ENCODE results near the gene GDPD2. TPM values are rescaled to one million over a fixed set of nuclear protein-coding genes. Genes with fewer than 3 reads are reported as not detected.
A peak's percentile ranks its signal among the peaks of the same experiment; 100 is the strongest.

GDPD2 gene
- total RNA-seq, 1 donor from 2014 or later = 1.5 TPM

DNA sequence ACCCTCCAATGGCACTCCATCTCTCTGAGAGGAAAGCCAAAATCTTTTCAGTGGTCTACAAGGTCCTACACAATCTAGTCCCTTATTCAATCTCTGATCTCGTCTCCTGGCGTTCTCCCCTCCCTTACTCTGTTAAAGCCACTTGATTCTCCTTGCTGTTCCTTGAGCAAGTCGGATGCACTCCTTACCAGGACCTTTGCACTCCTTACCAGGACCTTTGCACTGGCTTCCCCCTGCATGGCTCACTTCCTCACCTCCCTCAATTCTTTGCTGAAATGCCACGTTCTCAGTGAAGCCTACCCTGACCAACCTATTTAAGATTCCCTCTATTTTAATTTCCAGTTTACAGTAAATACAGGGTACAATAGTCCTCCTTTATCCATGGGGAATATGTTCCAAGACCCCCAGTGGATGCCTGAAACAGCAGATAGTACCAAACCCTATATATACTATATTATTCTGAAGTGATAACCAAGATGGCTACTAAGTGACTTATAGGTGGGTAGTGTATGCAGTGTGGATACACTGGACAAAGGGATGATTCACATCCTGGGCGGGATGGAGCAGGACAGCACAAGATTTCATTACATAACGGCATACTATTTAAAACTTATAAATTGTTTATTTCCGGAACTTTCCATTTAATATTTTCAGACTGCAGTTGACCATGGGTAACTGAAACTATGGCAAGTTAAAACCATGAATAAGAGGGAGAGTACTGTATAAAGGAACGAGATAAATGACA is 15.0 kb downstream of the GDPD2 start:
- no peak for DNase-seq

DNA sequence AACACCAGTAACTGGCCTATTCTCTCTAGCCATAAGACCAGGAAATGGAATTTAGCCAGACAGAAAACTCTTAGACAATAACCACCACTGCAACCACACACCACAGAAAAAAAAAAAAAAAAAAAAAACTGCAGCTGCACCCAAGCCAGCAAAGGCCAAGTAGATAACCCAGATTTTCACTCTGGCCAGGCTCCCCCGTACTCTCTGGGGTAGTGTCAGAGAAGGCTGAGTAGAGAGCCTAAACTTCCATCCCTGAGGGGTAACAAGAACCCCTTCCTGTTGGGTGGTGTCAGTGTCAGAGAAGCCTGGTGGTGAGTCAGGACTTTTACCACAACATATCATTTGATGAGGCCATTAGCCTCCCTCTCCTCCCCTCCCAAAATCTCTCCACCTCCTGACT is 15.9 kb downstream of the GDPD2 start:
- no peak for DNase-seq

DNA sequence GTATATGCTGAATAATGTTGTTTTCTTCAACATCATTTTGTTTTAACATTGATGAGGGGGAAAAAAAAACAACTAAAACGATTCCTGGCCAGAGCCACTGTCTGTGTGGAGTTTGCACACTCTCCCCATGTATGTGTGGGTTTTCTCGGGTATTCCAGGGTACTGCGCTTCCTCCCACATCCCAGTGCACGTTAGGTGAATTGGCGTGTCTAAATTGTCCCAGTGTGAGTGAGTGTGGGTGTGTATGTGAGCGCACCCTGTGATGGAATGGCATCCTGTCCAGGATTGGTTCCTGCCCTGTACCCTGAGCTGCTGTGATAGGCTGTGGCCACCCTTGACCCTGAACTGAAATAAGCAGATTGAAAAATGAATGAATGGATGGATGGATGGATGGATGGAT is 19.1 kb downstream of the GDPD2 start:
- DNase-seq = no peak

DNA sequence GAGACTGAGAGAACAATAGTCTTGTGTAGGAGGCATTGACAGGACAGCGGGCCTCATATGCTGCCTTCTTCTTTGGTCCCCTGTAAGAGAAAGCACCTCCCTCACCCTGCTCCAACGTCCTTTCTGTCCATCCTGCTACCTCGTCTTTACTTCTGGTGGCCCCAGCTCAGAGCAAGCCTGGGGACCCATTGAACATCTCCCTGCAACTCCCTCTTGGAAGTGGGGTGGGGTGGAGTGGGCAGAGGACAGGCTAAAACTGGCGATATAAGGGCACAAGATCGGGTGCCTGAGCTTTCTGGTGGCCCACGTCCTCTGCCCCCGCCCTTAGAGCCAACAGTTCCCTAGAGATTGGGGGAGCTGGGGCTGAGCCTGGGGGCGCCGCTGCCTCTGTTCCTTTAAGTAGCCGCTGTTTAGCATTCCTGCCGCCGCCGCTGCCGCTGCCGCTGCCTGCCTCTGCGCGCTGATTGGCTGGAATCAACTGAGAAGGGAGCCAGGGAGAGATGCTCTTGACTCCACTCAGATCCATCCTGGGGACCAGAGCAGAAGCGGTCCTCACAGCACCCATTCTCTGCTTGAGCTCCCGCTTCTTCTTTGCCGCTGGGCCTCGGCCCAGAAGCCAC is 21.3 kb downstream of the GDPD2 start, which contains the start of gene DLG3:
Gene DLG3, plus strand, starts transcription at position 510 of the 620 bp plus-strand sequence. CDS start 367 bp downstream, outside the sequence.
- DNase-seq = peak; percentile 29

DNA sequence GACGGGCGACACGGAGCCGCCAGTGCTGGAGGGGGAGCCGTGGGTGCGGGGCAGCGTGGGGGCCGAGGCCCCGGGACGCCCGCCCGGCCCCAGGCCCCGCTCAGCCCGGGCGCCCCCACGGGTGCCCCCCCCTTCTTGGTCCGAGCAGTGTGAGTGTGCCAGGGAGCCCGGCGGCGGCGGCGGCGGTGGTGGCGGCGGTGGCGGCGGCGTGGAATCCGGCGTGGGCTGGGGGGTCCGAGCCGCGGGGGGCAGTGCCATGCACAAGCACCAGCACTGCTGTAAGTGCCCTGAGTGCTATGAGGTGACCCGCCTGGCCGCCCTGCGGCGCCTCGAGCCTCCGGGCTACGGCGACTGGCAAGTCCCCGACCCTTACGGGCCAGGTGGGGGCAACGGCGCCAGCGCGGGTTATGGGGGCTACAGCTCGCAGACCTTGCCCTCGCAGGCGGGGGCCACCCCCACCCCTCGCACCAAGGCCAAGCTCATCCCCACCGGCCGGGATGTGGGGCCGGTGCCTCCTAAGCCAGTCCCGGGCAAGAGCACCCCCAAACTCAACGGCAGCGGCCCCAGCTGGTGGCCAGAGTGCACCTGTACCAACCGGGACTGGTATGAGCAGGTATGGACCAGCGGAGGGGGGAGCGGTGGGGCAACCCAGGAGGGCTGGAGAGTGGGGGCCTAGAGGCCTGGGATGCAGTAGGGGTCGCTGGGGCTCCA is 22.0 kb downstream of the GDPD2 start:
- no peak for DNase-seq

DNA sequence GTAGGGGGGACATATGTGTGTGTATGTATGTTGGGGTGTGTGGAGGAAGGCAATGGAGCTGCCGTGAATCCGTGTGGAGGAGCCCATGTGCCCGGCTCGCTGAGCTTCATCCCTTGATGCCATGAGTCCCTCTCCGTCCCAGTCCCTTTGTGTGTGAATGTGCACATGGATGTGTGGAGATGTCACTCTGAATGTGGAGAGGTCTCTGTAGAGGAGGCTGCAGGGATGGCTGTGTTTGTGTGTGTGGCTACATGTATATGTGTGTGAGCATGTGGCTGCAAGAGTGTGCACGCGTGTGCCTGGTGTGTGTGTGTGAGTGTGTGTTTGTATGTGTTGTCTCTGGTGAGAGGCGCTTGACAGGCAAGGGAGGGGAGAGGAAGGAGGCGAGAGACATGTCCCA is 22.8 kb downstream of the GDPD2 start:
- no peak for DNase-seq

DNA sequence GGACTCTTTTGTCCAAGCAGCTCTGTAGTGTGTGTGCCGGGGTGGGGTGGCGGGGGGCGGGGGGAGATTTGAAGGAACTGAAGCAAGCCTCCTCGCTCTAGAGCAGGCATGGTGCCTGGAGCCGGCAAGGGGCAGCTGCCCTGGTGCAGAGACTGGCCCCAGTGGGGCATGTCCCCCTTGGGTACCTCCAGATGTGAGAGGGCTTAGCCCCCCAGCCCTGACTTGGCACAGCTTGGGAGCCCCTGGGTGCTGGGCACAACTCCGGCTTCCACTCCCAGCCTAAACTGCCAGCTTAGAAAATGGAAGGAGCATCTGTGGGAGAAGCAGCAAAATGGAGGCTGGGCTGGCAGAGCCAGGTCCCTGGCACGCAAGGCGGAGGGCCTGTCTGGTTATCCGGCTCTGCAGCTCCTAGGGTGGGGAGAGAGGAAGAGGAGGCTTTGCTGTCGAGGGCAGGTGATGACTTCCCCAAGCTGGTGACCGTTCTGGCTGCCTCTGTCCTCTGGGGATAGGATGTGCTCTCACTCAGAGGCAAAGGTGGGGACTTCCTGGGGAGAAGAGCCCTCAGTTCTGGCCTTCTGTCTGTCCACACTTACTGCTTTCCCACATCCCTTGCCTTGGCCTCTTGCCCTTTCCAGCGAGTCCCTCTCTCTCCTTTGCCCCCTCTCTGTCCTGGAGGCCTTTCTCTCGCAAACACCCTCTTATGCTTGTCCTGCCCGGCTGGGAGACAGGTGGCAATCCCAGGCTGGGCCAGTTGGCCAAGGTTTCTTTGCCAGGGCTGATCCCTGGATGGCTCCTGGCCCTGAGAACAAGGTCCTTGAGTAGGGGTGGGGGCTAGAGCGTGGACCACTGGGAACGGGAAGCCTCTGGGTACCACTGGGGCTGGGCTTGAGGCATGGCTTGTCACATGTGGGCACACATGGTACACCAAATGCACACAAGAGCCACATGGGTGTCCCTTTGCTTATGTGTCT is 23.6 kb downstream of the GDPD2 start:
- DNase-seq = no peak

DNA sequence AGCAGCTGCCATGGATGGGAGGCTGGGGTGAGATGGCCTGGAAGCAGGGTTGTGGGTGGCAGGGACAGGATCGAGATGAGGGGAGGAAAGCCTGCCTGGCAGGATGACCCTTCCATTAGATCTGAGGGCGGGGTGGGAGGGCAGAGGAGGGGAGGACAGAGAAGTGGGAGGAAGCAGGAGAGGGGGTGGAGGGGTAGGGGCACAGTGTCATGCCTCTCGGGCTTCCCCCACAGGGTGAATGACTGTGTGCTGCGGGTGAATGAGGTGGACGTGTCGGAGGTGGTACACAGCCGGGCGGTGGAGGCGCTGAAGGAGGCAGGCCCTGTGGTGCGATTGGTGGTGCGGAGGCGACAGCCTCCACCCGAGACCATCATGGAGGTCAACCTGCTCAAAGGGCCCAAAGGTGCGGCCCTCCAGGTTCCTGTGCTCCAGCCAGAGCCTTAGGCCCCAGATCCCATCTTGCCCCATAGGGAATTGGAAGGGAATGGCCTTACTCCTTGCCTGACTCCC is 26.4 kb downstream of the GDPD2 start:
- DNase-seq = no peak

DNA sequence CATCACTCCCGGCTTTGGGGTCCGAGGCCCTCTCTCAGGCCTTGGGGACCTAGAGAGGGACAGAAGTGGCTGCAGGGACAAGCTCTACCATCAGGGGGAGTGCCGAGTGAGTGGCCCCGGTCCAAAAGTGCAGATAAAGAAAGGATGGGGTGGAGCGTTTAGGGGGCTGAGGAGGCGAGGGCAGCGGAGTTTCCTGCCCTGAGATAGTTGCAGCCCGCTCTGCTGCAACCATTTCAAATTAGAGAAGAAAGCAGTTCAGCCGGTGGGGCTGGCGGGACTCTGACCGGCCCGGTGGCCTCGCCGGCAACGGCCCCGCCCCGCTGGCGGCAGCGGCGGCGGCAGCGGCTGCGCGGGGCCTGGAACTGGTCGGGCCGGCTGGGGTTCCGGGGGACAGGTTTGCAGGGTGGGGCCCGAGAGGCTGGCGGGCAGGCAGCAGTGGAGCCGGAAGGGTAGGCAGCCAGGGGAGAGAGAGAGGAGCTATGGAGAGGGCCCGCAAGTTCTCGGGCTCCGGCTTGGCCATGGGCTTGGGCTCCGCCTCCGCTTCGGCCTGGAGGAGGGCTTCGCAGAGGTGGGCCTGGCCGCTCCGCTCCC is 29.1 kb downstream of the GDPD2 start:
- DNase-seq = peak; percentile 73

DNA sequence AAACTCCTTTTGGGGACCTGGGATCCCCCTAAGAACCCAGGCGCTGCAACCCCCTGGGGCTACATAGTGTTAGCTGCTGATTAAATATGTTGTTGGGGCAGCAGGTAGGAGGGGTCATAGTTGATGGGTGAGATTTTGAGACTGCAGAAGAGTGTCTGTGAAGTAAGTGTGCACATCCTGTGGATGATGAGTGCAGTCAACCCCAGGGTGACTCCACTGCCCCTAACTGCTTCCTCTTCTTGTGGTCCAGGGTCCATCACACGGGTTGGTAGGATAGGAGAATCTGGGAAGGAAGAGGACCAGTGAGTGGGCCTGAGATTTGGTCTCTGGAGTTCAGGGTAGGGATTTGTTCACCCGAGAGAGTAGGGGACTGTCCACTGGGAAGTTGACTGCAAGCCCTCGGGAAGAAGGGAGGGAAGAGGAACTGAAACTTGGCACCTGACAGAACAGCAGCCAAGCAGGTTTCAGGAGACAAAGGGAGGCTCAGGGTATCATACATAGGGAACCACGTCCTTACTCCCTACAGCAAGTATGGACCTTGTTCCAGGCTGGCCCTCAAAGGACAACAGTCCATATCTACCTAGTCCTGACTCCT is 30.0 kb downstream of the GDPD2 start:
- no peak for DNase-seq

DNA sequence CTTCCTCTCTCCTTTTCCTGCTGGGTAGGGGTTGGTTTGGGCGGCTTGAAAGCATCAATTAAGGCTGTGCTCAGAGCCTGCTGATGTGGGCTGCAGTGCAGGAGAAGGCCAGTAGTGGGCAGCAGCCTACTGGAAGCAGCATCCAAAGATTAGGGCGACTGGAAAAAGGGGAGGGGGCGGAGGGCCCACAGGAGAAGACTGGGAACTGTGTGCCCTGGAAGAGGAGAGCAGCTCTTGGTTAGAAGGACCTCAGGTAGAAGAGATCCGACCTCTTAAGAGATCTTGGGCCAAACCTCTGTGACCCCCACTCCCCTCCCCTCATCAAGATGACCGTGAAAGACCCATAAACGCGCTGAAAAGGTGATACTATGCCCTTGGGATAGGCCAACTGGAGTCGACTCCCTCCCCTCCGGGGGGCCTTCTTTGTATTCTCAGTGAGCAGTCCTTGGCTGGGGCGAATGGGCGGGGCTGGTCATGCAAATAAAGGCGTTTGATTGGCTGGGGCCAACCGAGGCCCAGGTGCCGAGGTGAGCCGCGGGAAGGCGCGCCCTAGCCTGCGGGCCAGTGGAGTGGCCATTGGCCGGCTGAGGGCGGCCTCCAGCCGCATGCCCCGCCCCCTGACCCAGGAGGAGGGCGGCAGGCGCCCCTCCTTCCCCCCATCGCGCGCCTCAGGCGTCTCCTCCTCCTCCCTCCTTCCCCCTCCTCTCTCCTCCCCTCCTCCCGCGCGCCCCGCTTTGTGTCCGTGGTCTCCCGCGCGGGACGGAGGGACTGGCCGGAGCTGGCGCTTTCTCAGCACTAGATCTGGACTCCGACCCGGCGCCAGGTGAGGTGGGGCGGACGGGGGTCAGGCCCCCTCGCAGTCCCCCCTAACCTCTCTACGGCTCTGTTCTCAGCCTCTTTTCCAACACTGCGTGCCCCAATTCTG is 31.6 kb downstream of the GDPD2 start:
- DNase-seq = peak; percentile 87

DNA sequence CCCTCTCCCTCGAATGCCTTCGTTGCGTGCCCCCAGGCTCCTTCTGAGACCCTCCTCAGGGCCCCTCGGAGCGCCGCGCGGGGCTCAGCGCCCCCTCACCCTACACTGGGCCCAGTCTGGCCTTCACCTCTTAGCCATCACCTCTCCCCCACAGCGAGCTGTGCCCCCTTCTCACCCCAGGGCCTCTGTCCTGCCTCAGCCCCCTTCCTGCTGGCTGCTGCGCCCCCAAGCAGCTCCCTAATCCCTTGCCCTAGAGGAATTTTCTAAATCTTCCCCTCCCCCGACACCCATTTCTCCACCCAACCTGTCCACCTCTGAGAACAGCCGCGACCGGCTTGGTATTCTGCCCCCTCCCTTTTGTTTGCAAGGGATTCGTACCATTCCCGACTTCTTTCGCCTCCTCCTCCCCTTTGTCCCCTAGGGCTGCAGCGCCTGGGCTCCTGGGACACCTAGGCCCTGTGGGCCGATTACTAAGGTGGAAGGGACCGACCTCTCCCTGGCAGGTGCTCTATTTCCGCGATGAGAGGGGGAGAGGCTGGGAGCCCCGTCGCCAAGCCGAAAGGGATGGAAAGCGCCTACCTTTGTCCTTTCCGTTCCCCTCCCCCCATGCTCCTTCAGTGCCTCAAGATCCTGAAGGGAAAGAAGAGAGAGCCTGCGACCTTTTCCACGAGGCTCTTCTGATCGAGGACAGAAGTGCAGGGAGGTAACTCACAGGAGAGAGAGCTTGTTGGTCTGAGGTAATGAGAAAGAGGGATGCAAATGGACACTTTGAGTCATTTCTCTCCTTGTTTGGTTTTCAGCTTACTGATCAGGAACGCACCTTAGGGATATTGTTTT is 32.5 kb downstream of the GDPD2 start:
- DNase-seq = no peak

DNA sequence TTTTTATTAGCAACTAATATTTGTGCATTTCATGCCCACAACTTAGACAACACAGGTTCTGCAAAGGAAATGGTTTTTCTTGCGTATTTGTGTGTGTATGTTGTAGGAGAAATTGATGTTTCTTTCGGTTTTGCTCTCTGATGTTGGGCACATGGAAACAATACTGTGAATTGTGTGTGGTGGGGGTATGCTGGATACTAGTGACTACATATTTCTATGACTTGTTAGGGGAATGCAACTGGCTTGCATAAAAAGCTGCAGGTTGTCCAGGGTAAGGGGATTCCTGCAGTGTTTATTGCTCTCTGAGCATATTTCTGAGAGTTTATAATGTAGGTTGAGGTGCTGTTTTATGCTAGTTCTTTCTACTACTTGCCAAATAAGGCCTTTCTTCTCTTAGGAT is 33.1 kb downstream of the GDPD2 start:
- no peak for DNase-seq

DNA sequence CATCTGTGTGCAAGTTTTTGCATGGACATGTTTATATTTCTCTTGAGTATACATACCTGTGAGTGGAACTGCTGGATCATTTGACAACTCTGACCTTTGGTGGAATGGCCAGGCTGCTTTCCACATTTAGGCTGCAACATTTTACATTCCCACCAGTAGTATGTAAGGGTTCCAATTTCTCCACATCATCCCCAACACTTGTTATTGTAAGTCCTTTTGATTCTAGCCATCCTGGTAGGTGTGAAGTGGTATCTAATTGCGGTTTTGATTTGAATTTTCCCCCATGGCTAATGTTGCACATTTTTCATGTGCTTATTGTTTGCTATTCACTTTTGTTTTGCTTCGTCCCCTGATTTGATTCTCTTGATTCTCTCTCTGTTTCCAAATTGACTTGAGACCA is 37.9 kb downstream of the GDPD2 start:
- no peak for DNase-seq

DNA sequence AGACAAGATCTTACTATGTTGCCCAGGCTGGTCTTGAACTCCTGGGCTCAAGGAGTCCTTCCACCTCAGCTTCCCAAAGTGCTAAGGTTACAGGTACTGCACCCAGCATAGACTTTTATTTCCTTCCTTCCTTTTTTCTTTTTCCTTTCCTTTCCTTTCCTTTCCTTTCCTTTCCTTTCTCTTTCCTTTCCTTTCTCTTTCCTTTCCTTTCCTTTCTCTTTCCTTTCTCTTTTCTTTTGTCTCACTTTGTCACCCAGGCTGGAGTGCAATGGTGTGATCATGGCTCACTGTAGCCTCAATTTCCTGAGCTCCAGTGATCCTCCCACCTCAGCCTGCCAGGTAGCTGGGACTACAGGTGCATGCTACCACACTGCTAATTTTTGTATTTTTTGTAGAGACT is 40.9 kb downstream of the GDPD2 start:
- DNase-seq = no peak

DNA sequence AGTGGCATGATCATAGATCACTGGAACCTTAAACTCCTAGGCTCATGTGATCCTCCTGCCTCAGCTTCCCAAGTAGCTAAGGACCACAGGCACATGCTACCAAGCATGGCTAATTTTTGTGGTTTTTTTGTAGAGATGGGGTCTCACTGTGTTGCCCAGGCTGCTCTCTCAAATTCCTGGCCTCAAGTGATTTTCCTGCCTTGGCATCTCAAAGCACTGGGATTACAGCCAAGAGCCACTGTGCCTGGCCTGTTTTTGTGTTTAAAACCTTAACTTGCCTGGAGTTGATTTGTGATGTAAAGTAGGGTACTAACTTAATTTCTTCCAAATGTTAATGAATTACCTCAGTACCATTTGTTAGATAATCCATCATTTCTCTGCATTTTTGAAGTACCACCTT is 43.9 kb downstream of the GDPD2 start:
- DNase-seq = no peak

DNA sequence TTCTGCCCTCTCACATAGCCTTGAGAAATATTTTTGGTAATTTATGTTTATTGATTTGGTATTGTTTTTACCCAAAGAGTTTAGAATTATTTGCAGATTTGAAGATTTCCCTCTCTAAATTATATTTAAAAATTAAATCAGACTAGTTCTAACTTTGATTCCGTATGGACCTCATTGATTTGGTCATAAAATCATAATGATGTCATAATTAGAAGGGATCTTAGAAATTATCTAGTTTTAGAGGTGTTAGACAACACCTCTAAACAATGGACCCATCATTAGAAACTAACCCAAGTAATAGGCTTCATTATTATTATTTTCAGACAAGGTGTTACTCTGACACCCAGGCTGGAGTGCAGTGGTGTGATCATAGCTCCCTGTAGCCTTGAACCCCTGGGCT is 45.6 kb downstream of the GDPD2 start:
- no peak for DNase-seq

DNA sequence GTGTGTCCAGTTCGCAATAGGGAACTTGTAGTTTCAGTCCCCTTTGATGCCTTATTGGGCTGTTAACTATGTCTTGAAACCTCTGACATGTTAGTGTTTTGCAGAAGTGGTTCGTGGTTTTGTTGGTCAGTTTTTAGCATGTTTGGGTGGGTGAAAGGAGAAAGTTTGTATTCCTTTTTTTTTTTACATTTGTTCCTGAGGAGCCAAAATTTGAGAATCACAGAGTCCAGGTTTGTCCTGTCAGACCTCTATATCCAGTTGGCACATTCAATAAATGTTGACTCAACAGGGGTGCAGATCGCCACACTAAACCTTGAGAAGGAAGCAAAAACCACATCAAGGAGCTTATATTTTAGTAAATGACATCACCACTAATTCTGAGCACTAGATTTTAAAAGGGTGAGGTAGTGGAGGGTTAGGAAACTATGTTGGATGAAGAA is 47.8 kb downstream of the GDPD2 start:
- no peak for DNase-seq
